ENCODE data around the gene MCL1. TPM values are rescaled to one million over a fixed set of nuclear protein-coding genes. Genes with fewer than 3 reads are reported as not detected.
A peak's percentile ranks its signal among the peaks of the same experiment; 100 is the strongest.

MCL1 gene
- total RNA-seq, 3 donors from 2014 or later (not counting 1 experiment from before 2014, with no cell fraction given), result 929 to 1,396 (median 938) TPM

DNA sequence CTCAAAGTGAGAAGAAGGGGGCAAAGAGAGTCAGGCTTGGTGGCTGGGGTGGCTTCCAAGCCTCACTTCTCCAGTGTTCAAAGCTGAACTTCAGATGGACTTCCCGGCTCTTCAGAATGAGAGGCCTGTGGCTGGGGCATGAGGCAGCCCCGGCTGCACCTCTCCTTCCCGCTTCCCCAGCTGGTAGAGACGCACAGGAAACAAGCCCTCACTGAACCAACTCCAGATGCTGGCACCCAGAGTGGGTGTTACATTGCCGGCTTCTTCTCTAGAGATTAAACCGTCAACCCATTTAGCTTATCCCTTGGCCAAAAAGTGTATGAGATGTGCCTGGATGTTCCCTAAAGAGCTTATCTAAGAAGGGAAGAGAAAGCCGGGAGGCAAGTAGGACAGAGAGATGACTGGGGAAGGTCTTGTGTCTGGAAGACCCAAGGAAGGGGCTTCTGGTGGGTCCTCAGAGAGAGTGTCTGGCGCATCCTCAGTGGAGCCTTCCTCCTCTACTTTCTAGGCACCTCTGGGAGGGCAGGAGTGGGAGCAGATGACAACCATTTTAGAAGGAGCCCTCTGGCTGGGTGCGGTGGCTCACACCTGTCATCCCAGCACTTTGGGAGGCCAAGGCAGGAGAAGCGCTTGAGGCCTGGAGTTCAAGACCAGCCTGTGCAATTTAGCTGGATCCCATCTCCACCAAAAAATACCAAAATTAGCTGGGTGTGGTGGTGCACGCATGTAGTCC lies 28.2 kb downstream of the MCL1 start:
- DNase-seq, result peak in 1 of 2 donors; percentile 46
- TF ChIP-seq CTCF (IDR thresholded peaks at IDR 0.05), result no peak
- Histone ChIP-seq H3K27me3 (ENCODE audit: control insufficient read depth, insufficient read depth, low read length) (peaks cover 4% of the 10 kb centered on the region), H3K27ac (ENCODE audit: low read length) (no peak overlapping the region), H3K36me3 (ENCODE audit: control insufficient read depth, insufficient read depth, low read length) (no peaks in the 10 kb centered on the region), H3K9me3 (ENCODE audit: control insufficient read depth, insufficient read depth, low read length) (no peaks in the 10 kb centered on the region), H3K4me3 (ENCODE audit: low read length) (no peak overlapping the region), H3K4me1 (ENCODE audit: control insufficient read depth, insufficient read depth, low read length) (peaks cover 43% of the 10 kb centered on the region)
- Mint-ChIP-seq H3K36me3 (no peaks in the 10 kb centered on the region), H3K4me1 (peaks cover 4 to 27% of the 10 kb centered on the region in 2 donors), H3K27ac (no peak overlapping the region), H3K27me3 (ENCODE audit: low read depth in 2 of 2) (peaks cover 0 to 10% of the 10 kb centered on the region in 2 donors), H3K9me3 (no peaks in the 10 kb centered on the region), H3K4me3 (peak overlapping the region; percentile 35)
- whole genome bisulfite sequencing (ENCODE audit: insufficient coverage), result 49% methylated on average over 11 of the region's 11 CpGs
- intact Hi-C loops (cut with micrococcal nuclease), result no loop called here
- ATAC-seq, result no peak

DNA sequence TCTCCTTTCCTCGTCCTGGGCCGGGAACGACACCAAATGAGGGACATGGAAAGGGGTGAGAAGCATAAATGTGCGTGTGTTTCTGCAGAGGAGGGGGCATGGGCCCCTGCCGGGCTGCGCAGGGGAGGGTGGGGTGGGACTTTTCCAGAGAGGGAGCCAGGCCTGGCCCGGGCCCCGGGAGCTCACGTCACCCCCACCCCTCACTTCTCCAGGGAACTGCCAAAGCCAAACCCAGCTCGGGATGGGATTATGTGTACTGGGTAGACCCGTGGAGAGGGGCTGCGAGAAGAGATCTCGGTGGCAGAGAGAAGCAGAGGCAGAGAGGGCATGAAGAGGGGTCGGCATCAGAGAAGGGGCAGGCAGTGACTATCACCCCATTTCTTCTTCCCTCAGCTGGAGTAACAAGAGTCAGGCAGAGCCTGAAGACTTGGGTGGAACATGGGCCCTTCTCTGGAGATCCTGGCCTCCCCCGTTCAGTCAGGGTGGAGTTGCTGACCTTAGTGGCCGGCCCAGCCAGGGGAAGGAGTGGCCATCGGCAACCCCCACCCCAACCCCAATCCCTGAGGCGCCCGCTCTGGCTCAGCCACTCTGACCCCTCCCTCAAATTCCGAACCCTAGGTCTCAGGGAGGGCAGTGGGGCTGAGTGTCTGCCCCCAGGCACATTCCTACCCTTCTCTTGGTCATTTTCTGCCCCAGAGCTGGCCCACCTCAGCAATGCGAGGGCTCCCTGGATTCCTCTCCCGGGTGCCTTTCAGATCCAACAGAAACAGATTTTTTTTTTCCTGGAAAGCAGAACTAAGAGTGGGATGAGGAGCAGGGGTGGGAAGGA lies 29.0 kb downstream of the MCL1 start:
- WGBS (ENCODE audit: insufficient coverage), result 90% methylated on average over 18 of the region's 22 CpGs
- intact Hi-C loops (cut with micrococcal nuclease), result no loop called here
- Histone ChIP-seq H3K27me3 (ENCODE audit: control insufficient read depth, insufficient read depth, low read length) (peaks cover 4% of the 10 kb centered on the region), H3K4me1 (ENCODE audit: control insufficient read depth, insufficient read depth, low read length) (peaks cover 43% of the 10 kb centered on the region), H3K4me3 (ENCODE audit: low read length) (no peak overlapping the region), H3K27ac (ENCODE audit: low read length) (no peak overlapping the region), H3K36me3 (ENCODE audit: control insufficient read depth, insufficient read depth, low read length) (no peaks in the 10 kb centered on the region), H3K9me3 (ENCODE audit: control insufficient read depth, insufficient read depth, low read length) (no peaks in the 10 kb centered on the region)
- Mint-ChIP-seq H3K27me3 (ENCODE audit: low read depth in 2 of 2) (peaks cover 0 to 12% of the 10 kb centered on the region in 2 donors), H3K4me1 (peaks cover 4 to 27% of the 10 kb centered on the region in 2 donors), H3K36me3 (no peaks in the 10 kb centered on the region), H3K27ac (no peak overlapping the region), H3K9me3 (no peaks in the 10 kb centered on the region), H3K4me3 (peak overlapping the region; percentile 35)
- TF ChIP-seq CTCF (IDR thresholded peaks at IDR 0.05), result no peak
- DNase-seq, result no peak
- no peak for ATAC-seq

DNA sequence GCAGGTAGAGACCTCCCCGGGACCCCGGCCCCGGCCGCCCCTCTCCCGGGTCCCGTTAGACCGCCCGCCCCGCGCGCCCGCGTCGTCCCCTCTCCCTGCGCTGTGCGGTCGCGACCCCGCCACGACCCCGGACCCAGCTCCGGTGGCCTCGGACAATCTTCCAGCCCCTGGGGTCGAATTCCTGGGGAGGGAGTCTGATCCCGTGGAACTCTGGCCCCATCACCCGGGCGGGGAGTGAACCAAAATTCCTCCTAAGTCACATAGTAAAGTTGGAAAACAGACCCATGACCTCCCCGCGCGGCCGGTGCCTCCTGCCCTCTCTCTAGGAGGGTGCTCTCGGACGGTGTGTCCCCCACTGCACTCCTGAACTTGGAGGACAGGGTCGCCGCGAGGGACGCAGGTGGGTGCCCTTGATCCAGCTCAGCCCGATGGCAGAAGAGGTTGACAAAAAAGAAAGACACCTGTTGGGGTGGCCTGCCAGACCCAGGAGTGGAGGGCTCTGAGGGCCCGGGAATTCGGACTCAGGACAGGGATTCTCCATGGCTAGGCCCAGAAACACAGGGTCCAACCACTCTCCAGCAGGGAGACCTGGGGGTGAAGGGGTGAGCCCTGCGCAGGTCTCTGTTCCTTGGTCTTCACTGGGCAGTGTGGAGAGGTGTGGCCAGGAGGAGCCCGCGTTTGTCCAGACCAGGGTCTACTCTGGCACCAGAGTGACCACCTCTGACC lies 29.8 kb downstream of the MCL1 start:
- no peaks in the 10 kb centered on the region for H3K9me3 Mint-ChIP-seq
- Histone ChIP-seq H3K4me3 (ENCODE audit: low read length) (no peak overlapping the region), H3K36me3 (ENCODE audit: control insufficient read depth, insufficient read depth, low read length) (no peaks in the 10 kb centered on the region), H3K9me3 (ENCODE audit: control insufficient read depth, insufficient read depth, low read length) (no peaks in the 10 kb centered on the region), H3K4me1 (ENCODE audit: control insufficient read depth, insufficient read depth, low read length) (peaks cover 43% of the 10 kb centered on the region), H3K27ac (ENCODE audit: low read length) (no peak overlapping the region), H3K27me3 (ENCODE audit: control insufficient read depth, insufficient read depth, low read length) (peaks cover 4% of the 10 kb centered on the region)
- peaks cover 4 to 27% of the 10 kb centered on the region in 2 donors for H3K4me1 Mint-ChIP-seq
- H3K27me3 Mint-ChIP-seq (ENCODE audit: low read depth in 2 of 2), result peaks cover 0 to 15% of the 10 kb centered on the region in 2 donors
- peak overlapping the region in 1 of 2 donors; percentile 58 for H3K27ac Mint-ChIP-seq
- TF ChIP-seq CTCF (IDR thresholded peaks at IDR 0.05), result no peak
- ATAC-seq, result no peak
- no peak for DNase-seq
- H3K4me3 Mint-ChIP-seq, result peak overlapping the region; percentile 84
- H3K36me3 Mint-ChIP-seq, result no peaks in the 10 kb centered on the region
- intact Hi-C loops (cut with micrococcal nuclease), result no loop called here
- WGBS (ENCODE audit: insufficient coverage), result 35% methylated on average over 43 of the region's 43 CpGs
